Measurements from ENCODE around the gene TRIM17. TPM values are rescaled to one million over a fixed set of nuclear protein-coding genes. Genes with fewer than 3 reads are reported as not detected.

Gene TRIM17
- total and polyA plus RNA-seq, 9 of the 15 experiments (the other 6 are each of a cell fraction or from before 2014, with no cell fraction given) = not detected

DNA sequence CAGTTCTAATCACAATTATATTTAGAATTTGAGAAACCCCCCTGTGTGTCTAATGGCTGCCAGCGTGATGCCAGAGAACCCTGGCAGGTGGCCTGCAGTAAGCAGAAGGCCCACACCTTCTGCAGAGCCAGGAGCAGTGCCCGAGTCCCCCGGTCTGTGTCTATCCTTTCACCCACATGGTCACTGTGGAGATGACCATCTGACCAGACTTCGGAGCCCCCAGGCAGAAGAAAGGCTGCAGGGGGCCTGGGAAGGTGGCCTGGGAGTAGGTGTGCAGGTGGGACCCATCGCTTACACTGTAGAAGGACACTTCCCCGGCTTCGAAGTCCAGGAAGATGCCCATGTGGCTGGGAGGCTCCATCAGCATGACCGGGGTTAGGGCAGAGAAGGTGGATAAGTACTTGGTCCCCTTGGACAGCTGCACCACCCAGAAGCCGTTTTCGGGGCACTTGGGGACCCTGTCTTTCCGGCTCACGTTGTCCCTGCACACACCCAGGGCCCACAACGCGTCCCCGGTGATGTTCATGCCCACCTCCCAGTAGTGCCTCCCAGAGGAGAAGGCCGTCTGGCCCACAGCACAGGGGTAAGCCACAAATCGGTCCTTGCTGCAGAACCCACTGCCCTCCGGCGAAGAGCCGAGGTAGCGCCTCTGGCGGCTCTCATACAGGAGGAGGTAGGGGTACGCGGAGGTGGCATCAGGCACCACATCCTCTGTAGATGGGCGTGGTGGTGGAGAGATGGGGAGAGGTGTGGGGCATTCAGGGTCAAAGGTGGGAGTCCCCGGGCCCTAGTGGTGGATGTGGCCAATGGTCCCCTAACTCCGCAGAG, 8.4 kb downstream of the TRIM17 start:
- H3K27ac ChIP-seq (ENCODE audit: extremely low read depth, low read depth, low read length) = no peak overlapping the region
- H3K4me1 ChIP-seq (replicated peaks in 1 of 2; ENCODE audit: control insufficient read depth in 2 of 2, insufficient read depth in 2 of 2, low read length in 2 of 2) = peaks cover 40 to 61% of the 10 kb centered on the region in 2 experiments
- H3K9me3 ChIP-seq (replicated peaks; ENCODE audit: control insufficient read depth, insufficient read depth, low read depth, low read length) = 0 out of 2 replicates have a peak, but pooled peaks cover 1% of the 10 kb centered on the region
- H3K79me2 ChIP-seq (ENCODE audit: control insufficient read depth, insufficient read depth, low read length) = peaks cover 47% of the 10 kb centered on the region
- H3K4me2 ChIP-seq (ENCODE audit: insufficient read depth, low read length) = peak overlapping the region; percentile 92
- BruUV-seq (replicated peaks) = no TSS peak
- peaks cover 24% of the 10 kb centered on the region for H4K20me1 ChIP-seq (replicated peaks; ENCODE audit: control insufficient read depth, insufficient read depth, low read length)
- peak overlapping the region; percentile 55; the same call in 1 of the 2 replicates for H3K4me3 ChIP-seq
- CTCF ChIA-PET (ENCODE audit: low intra/inter-chr PET ratio) = no interaction called here
- peak overlapping the region in 1 of 2 experiments; percentile 76; a peak in 3 of 4 replicates for H3K9ac ChIP-seq (ENCODE audit: insufficient read depth in 1 of 2, low read depth in 2 of 2, low read length in 2 of 2)
- intact Hi-C loops (cut with micrococcal nuclease) = no loop called here
- no peaks in the 10 kb centered on the region for H3K27me3 ChIP-seq (ENCODE audit: control insufficient read depth in 2 of 2, insufficient read depth in 2 of 2, low read length in 2 of 2)
- in situ Hi-C loops (cut with MboI) = no loop called here
- DNase-seq (ENCODE audit: extremely low read depth in 1 of 4, low spot score in 3 of 4) = no peak
- H3K36me3 ChIP-seq (ENCODE audit: control insufficient read depth, insufficient read depth, low read length) = peaks cover 28% of the 10 kb centered on the region
- H3K9me1 ChIP-seq (ENCODE audit: control insufficient read depth, insufficient read depth, low read length) = peaks cover 1% of the 10 kb centered on the region
- POLR2A ChIA-PET = interaction anchor here (1.4 to 1.9 kb wide), 2 partner anchors 49 to 263 kb away, joined by 4 read pairs; a partner anchor contains a TSS
- WGBS (ENCODE audit: insufficient coverage, low coverage, missing lambda C conversion rate) = 90% methylated on average over 27 of the region's 27 CpGs
- FAIRE-seq = no peak
- no peak overlapping the region for H2AFZ ChIP-seq (ENCODE audit: low read depth, low read length)
- ATAC-seq = no peak
- TF ChIP-seq, protein P1, sequence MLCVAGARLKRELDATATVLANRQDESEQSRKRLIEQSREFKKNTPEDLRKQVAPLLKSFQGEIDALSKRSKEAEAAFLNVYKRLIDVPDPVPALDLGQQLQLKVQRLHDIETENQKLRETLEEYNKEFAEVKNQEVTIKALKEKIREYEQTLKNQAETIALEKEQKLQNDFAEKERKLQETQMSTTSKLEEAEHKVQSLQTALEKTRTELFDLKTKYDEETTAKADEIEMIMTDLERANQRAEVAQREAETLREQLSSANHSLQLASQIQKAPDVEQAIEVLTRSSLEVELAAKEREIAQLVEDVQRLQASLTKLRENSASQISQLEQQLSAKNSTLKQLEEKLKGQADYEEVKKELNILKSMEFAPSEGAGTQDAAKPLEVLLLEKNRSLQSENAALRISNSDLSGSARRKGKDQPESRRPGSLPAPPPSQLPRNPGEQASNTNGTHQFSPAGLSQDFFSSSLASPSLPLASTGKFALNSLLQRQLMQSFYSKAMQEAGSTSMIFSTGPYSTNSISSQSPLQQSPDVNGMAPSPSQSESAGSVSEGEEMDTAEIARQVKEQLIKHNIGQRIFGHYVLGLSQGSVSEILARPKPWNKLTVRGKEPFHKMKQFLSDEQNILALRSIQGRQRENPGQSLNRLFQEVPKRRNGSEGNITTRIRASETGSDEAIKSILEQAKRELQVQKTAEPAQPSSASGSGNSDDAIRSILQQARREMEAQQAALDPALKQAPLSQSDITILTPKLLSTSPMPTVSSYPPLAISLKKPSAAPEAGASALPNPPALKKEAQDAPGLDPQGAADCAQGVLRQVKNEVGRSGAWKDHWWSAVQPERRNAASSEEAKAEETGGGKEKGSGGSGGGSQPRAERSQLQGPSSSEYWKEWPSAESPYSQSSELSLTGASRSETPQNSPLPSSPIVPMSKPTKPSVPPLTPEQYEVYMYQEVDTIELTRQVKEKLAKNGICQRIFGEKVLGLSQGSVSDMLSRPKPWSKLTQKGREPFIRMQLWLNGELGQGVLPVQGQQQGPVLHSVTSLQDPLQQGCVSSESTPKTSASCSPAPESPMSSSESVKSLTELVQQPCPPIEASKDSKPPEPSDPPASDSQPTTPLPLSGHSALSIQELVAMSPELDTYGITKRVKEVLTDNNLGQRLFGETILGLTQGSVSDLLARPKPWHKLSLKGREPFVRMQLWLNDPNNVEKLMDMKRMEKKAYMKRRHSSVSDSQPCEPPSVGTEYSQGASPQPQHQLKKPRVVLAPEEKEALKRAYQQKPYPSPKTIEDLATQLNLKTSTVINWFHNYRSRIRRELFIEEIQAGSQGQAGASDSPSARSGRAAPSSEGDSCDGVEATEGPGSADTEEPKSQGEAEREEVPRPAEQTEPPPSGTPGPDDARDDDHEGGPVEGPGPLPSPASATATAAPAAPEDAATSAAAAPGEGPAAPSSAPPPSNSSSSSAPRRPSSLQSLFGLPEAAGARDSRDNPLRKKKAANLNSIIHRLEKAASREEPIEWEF (CRISPR knock-in tag; IDR thresholded peaks at IDR 0.05) = no peak
- no peak for TF ChIP-seq MCM5 (IDR thresholded peaks at IDR 0.05; ENCODE audit: low read depth)
- no peak for TF ChIP-seq MCM3 (IDR thresholded peaks at IDR 0.05)
- no peak for TF ChIP-seq SUPT5H (IDR thresholded peaks at IDR 0.05)
- TF ChIP-seq, protein P2, sequence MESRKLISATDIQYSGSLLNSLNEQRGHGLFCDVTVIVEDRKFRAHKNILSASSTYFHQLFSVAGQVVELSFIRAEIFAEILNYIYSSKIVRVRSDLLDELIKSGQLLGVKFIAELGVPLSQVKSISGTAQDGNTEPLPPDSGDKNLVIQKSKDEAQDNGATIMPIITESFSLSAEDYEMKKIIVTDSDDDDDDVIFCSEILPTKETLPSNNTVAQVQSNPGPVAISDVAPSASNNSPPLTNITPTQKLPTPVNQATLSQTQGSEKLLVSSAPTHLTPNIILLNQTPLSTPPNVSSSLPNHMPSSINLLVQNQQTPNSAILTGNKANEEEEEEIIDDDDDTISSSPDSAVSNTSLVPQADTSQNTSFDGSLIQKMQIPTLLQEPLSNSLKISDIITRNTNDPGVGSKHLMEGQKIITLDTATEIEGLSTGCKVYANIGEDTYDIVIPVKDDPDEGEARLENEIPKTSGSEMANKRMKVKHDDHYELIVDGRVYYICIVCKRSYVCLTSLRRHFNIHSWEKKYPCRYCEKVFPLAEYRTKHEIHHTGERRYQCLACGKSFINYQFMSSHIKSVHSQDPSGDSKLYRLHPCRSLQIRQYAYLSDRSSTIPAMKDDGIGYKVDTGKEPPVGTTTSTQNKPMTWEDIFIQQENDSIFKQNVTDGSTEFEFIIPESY (CRISPR knock-in tag; IDR thresholded peaks at IDR 0.05) = peak; percentile 83
- no peak for TF ChIP-seq ZNF507 (tag; conservative IDR thresholded peaks at IDR 0.05)
- peak; percentile 26; the same call in 1 of the 2 replicates for TF ChIP-seq RBFOX2 (IDR thresholded peaks at IDR 0.05; ENCODE audit: low read depth, low read length)
- TF ChIP-seq NFYB (IDR thresholded peaks at IDR 0.05; ENCODE audit: extremely low read depth, insufficient read length) = no peak
- TF ChIP-seq, protein P3, sequence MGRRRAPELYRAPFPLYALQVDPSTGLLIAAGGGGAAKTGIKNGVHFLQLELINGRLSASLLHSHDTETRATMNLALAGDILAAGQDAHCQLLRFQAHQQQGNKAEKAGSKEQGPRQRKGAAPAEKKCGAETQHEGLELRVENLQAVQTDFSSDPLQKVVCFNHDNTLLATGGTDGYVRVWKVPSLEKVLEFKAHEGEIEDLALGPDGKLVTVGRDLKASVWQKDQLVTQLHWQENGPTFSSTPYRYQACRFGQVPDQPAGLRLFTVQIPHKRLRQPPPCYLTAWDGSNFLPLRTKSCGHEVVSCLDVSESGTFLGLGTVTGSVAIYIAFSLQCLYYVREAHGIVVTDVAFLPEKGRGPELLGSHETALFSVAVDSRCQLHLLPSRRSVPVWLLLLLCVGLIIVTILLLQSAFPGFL (CRISPR knock-in tag; IDR thresholded peaks at IDR 0.05) = no peak
- TF ChIP-seq ATF1 (CRISPR knock-in tag; IDR thresholded peaks at IDR 0.05) = no peak
- TF ChIP-seq ATF1 (tag; IDR thresholded peaks at IDR 0.05) = no peak
- TF ChIP-seq, protein P4, sequence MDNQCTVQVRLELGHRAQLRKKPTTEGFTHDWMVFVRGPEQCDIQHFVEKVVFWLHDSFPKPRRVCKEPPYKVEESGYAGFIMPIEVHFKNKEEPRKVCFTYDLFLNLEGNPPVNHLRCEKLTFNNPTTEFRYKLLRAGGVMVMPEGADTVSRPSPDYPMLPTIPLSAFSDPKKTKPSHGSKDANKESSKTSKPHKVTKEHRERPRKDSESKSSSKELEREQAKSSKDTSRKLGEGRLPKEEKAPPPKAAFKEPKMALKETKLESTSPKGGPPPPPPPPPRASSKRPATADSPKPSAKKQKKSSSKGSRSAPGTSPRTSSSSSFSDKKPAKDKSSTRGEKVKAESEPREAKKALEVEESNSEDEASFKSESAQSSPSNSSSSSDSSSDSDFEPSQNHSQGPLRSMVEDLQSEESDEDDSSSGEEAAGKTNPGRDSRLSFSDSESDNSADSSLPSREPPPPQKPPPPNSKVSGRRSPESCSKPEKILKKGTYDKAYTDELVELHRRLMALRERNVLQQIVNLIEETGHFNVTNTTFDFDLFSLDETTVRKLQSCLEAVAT (IDR thresholded peaks at IDR 0.05) = no peak
- no peak for TF ChIP-seq PTBP1 (IDR thresholded peaks at IDR 0.05; ENCODE audit: low read depth, low read length)

Measured in K562 (cell line).